Cardiac muscle cell (in vitro differentiated cells and primary cell): ENCODE measurements around the gene LMF2. TPM values are rescaled to one million over a fixed set of nuclear protein-coding genes. Genes with fewer than 3 reads are reported as not detected.

Source experiments
- DNase-seq, 2 donors: peaks; one replicate each; pipeline versions ENCODE4 v3.0.0 to v3.0.0-alpha.2; 2010 to 2017; ENCODE audit warnings: low read depth in 1 of 2, low spot score in 1 of 2
- H3K27ac ChIP-seq: fragments of 200-600 bp; sonication (generic); 2 replicates; pipeline ENCODE4 v1.5.1; 2016
- H3K27me3 ChIP-seq: fragments of 200-600 bp; sonication (generic); 2 replicates; pipeline ENCODE4 v1.6.0; 2016; ENCODE audit warnings: control low read depth
- H3K36me3 ChIP-seq: fragments of 200-600 bp; sonication (generic); 2 replicates; pipeline ENCODE4 v1.5.1; 2016; ENCODE audit warnings: control low read depth
- H3K4me1 ChIP-seq: fragments of 200-600 bp; sonication (generic); 2 replicates; pipeline ENCODE4 v1.8.1; 2017; ENCODE audit warnings: low read depth, mild to moderate bottlenecking, mixed run types
- H3K4me3 ChIP-seq: fragments of 200-600 bp; sonication (generic); 2 replicates; pipeline ENCODE4 v1.5.1; 2016; ENCODE audit warnings: mild to moderate bottlenecking
- H3K9me3 ChIP-seq: fragments of 200-600 bp; sonication (generic); 2 replicates; pipeline ENCODE4 v1.5.1; 2017; ENCODE audit warnings: low read depth, mild to moderate bottlenecking, control low read depth
- CTCF ChIP-seq: IDR thresholded peaks from 2 replicates; pipeline ENCODE4 v1.5.1; 2012; ENCODE audit warnings: low read depth, mild to moderate bottlenecking, low read length
- polyA plus RNA-seq: library from polyadenylated mRNA; unstranded; fragments of >200 nt; fragmentation: Nextera tagmentation; extraction: Ambion mirVana; gene quantifications from 2 replicates; pipeline ENCODE4 v1.2.1, GENCODE V29; 2016
- total RNA-seq: library from RNA; depleted of rRNA; stranded (reverse); fragments of >200 nt; gene quantifications from 2 replicates; pipeline ENCODE4 v1.2.3, GENCODE V29; 2016

Gene LMF2
- total and polyA plus RNA-seq, 2 experiments from 2014 or later, result 82.9 to 91.7 TPM

DNA sequence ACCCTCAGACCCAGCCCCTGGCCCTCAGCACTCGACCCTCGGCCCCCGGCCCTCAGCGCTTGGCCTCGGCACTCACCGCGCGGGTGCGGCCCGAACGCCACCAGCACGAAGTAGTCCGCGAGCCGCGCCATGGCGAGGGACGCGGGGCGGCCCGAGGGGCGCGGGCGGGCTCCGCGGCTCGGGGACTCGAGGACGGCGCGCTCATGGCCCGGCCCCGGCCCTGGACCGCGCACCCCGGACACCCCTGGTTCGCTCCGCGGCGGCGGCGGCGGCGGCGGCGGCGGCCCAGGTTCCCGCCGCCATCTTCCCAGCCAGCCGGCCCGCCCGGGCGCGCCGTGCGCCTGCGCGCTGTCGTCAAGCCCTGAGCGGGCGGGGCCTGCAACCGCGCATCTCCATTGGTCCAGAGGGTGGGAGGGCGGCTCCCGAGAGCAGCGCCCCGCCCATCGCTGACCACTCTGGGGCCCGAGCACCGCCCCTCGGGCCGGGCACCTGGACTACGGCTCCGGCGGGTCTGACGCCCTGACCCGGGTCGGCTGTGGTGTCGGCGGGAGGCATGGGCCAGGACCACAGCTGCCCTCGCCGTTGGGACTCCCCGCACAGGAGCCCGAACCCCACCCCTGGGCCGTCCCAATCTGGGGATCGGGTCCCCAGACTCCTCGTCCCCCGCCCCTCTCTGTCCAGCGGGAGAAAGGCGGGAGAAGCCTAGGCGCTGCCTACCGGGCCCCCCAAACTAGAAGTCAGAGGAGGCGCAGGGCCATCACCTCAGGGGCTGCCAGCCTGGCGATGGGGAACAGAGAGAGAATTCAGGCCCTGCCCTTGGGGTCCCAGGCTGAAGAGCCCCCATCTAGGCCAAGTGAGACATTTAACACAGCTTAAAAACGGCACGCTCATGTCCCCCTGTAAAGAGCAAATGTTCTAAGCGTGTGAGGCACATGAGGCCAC is 32.5 kb downstream of the LMF2 start, which contains the start of gene SBF1:
Gene SBF1 (minus strand): TSS at position 326 of the 942 bp plus-strand sequence. CDS start 195 bp downstream, at position 131.
- peak within 1 kb of the TSS; percentile 95 for H3K4me3 ChIP-seq
- H3K27ac ChIP-seq, result peak within 1 kb of the TSS; percentile 85
- no peak for TF ChIP-seq CTCF
- no peaks in the 10 kb centered on the region for H3K4me1 ChIP-seq
- H3K36me3 ChIP-seq, result no peaks in the 10 kb centered on the region
- H3K9me3 ChIP-seq, result no peaks in the 10 kb centered on the region
- peak; percentile 93 to 96 for DNase-seq
- H3K27me3 ChIP-seq, result peaks cover 14% of the 10 kb centered on the region

GRCh38 chr22:50473855-50474671 is 33.4 kb downstream of the LMF2 start:
- H3K9me3 ChIP-seq, result no peaks in the 10 kb centered on the region
- H3K27ac ChIP-seq, result peak overlapping the region; percentile 85

GRCh38 chr22:50473088-50473487 is 34.4 kb downstream of the LMF2 start:
- no peaks in the 10 kb centered on the region for H3K4me1 ChIP-seq
- H3K36me3 ChIP-seq, result no peaks in the 10 kb centered on the region
- H3K27me3 ChIP-seq, result no peaks in the 10 kb centered on the region
- H3K9me3 ChIP-seq, result no peaks in the 10 kb centered on the region
- no peak for DNase-seq
- H3K27ac ChIP-seq, result no peak overlapping the region
- no peak overlapping the region for H3K4me3 ChIP-seq
- TF ChIP-seq CTCF, result peak; percentile 17

More at GRCh38 chr22:50473855-50474671, 33.4 kb downstream of the LMF2 start:
- H3K27me3 ChIP-seq, result peaks cover 4% of the 10 kb centered on the region
- TF ChIP-seq CTCF, result no peak
- peak; percentile 51 to 69 for DNase-seq
- H3K4me1 ChIP-seq, result no peaks in the 10 kb centered on the region
- H3K36me3 ChIP-seq, result no peaks in the 10 kb centered on the region
- peak overlapping the region; percentile 95 for H3K4me3 ChIP-seq

GRCh38 chr22:50471962-50472361 is 35.5 kb downstream of the LMF2 start:
- Histone ChIP-seq H3K4me1 (no peaks in the 10 kb centered on the region), H3K27me3 (no peaks in the 10 kb centered on the region), H3K36me3 (peaks cover 5% of the 10 kb centered on the region), H3K9me3 (no peaks in the 10 kb centered on the region), H3K27ac (no peak overlapping the region), H3K4me3 (no peak overlapping the region)
- TF ChIP-seq CTCF, result no peak
- DNase-seq, result no peak

GRCh38 chr22:50471197-50471847 is 36.2 kb downstream of the LMF2 start:
- Histone ChIP-seq H3K27me3 (no peaks in the 10 kb centered on the region), H3K4me3 (no peak overlapping the region), H3K27ac (no peak overlapping the region), H3K4me1 (no peaks in the 10 kb centered on the region), H3K9me3 (no peaks in the 10 kb centered on the region), H3K36me3 (peaks cover 10% of the 10 kb centered on the region)
- no peak for TF ChIP-seq CTCF
- no peak for DNase-seq
